MM.1S (cell line): ENCODE data around the gene CES5A.
"Not testable (repeated sequence)": the region's sequence is repeated elsewhere in the genome, so short reads cannot be mapped to it uniquely, and the experiment has no call there.

Experiments used
- CTCF ChIP-seq: fragments of 300-600 bp; sonication (generic); IDR thresholded peaks from 2 replicates; pipeline ENCODE4 v1.5.1; 2016; ENCODE audit warnings: antibody characterized with exemption, low read length, mixed read lengths
- EZH2 ChIP-seq: fragments of 300-600 bp; sonication (generic); optimal IDR thresholded peaks from 2 replicates; pipeline ENCODE3; 2017; ENCODE audit warnings: low read depth, mild to moderate bottlenecking, antibody characterized with exemption, low read length, mixed read lengths
- EZH2phosphoT487 ChIP-seq: fragments of 300-600 bp; sonication (generic); IDR thresholded peaks from 2 replicates; pipeline ENCODE4 v1.6.1; 2018; ENCODE audit warnings: antibody characterized with exemption, low read length

DNA sequence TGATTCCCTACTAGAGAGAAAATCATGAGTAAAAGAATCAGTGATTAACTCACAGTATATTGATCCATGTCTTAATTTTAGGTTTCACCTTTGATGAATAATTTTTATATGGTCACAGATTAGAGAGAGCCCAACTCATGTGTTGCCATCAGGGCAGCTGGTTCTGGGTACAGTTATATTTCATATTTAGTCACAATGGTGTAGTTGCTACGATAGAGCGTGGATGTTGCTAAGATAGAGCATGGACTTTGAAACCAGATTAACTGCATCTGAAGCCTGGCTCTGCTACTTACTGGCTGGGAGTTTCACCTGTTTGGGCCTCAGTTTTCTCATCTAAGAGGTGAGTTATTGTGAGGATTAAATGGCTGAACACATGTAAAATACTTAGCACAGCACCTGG is 61.0 kb downstream of the CES5A start:
- not testable (repeated sequence) for TF ChIP-seq CTCF, EZH2phosphoT487, EZH2
